Measurements from ENCODE around the gene NPL. TPM values are rescaled to one million over a fixed set of nuclear protein-coding genes. Genes with fewer than 3 reads are reported as not detected.

NPL gene
- total and polyA plus RNA-seq, 9 of the 15 experiments (the other 6 are each of a cell fraction or from before 2014, with no cell fraction given): 9.9 to 22.3 (median 14.2) TPM

GRCh38 chr1:182781841-182782586 is 7.6 kb upstream of the NPL start (continued):
- no peak for TF ChIP-seq NR0B1 (IDR thresholded peaks at IDR 0.05; ENCODE audit: partially characterized antibody)
- TF ChIP-seq GTF2A2 (tag; IDR thresholded peaks at IDR 0.05): no peak
- no peak for TF ChIP-seq MCM5 (IDR thresholded peaks at IDR 0.05; ENCODE audit: low read depth)
- no peak for TF ChIP-seq ZNF507 (tag; conservative IDR thresholded peaks at IDR 0.05)
- TF ChIP-seq RHOXF2B (CRISPR knock-in tag; conservative IDR thresholded peaks at IDR 0.05): no peak
- peak; percentile 87 for TF ChIP-seq CBFA2T3 (IDR thresholded peaks at IDR 0.05)
- TF ChIP-seq, protein P1, sequence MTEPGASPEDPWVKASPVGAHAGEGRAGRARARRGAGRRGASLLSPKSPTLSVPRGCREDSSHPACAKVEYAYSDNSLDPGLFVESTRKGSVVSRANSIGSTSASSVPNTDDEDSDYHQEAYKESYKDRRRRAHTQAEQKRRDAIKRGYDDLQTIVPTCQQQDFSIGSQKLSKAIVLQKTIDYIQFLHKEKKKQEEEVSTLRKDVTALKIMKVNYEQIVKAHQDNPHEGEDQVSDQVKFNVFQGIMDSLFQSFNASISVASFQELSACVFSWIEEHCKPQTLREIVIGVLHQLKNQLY (CRISPR knock-in tag; conservative IDR thresholded peaks at IDR 0.05): no peak
- TF ChIP-seq CBX8 (IDR thresholded peaks at IDR 0.05; ENCODE audit: borderline replicate concordance, extremely low read depth, low read depth, low read length, poor library complexity, severe bottlenecking): no peak
- TF ChIP-seq, protein P2, sequence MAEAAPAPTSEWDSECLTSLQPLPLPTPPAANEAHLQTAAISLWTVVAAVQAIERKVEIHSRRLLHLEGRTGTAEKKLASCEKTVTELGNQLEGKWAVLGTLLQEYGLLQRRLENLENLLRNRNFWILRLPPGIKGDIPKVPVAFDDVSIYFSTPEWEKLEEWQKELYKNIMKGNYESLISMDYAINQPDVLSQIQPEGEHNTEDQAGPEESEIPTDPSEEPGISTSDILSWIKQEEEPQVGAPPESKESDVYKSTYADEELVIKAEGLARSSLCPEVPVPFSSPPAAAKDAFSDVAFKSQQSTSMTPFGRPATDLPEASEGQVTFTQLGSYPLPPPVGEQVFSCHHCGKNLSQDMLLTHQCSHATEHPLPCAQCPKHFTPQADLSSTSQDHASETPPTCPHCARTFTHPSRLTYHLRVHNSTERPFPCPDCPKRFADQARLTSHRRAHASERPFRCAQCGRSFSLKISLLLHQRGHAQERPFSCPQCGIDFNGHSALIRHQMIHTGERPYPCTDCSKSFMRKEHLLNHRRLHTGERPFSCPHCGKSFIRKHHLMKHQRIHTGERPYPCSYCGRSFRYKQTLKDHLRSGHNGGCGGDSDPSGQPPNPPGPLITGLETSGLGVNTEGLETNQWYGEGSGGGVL (CRISPR knock-in tag; IDR thresholded peaks at IDR 0.05): no peak
- TF ChIP-seq HDGF (IDR thresholded peaks at IDR 0.05): no peak
- TF ChIP-seq CTCFL (IDR thresholded peaks at IDR 0.05; ENCODE audit: borderline replicate concordance, insufficient read depth, low read depth, low read length, poor library complexity, severe bottlenecking): peak; percentile 46
- peak; percentile 70 for TF ChIP-seq KLF16 (IDR thresholded peaks at IDR 0.05)
- TF ChIP-seq, protein P3, sequence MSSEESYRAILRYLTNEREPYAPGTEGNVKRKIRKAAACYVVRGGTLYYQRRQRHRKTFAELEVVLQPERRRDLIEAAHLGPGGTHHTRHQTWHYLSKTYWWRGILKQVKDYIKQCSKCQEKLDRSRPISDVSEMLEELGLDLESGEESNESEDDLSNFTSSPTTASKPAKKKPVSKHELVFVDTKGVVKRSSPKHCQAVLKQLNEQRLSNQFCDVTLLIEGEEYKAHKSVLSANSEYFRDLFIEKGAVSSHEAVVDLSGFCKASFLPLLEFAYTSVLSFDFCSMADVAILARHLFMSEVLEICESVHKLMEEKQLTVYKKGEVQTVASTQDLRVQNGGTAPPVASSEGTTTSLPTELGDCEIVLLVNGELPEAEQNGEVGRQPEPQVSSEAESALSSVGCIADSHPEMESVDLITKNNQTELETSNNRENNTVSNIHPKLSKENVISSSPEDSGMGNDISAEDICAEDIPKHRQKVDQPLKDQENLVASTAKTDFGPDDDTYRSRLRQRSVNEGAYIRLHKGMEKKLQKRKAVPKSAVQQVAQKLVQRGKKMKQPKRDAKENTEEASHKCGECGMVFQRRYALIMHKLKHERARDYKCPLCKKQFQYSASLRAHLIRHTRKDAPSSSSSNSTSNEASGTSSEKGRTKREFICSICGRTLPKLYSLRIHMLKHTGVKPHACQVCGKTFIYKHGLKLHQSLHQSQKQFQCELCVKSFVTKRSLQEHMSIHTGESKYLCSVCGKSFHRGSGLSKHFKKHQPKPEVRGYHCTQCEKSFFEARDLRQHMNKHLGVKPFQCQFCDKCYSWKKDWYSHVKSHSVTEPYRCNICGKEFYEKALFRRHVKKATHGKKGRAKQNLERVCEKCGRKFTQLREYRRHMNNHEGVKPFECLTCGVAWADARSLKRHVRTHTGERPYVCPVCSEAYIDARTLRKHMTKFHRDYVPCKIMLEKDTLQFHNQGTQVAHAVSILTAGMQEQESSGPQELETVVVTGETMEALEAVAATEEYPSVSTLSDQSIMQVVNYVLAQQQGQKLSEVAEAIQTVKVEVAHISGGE (CRISPR knock-in tag; IDR thresholded peaks at IDR 0.05): no peak
- no peak for TF ChIP-seq ZFP30 (CRISPR knock-in tag; IDR thresholded peaks at IDR 0.05; ENCODE audit: borderline replicate concordance)
- no peak for TF ChIP-seq KDM5B (IDR thresholded peaks at IDR 0.05; ENCODE audit: insufficient replicate concordance, low read depth, low read length)

Measured in K562 (cell line).